ENCODE measurements around the gene FBLN5.

- TF ChIP-seq CTCF (IDR thresholded peaks at IDR 0.05; ENCODE audit: low read length) (no peak), EZH2 (IDR thresholded peaks at IDR 0.05; ENCODE audit: borderline replicate concordance, low read length) (no peak)
Measured at GRCh38 chr14:91931478-91932088, 15.9 kb downstream of the FBLN5 start.

Data from OCI-LY1 (cell line).